Endothelial cell of umbilical vein (primary cell): ENCODE measurements around the gene NRGN. TPM values are rescaled to one million over a fixed set of nuclear protein-coding genes. Genes with fewer than 3 reads are reported as not detected.

Experiments used
- BruUV-seq: library from RNA; stranded (reverse); fragments of 400-500 nt; replicated peaks from 2 replicates; lab custom pipeline; 2021; lab: Mats Ljungman, UMichigan
- CTCF ChIA-PET: fragments of 300-600, 350-600 bp; sonication (Branson Sonifier 250); formaldehyde crosslinking; loops from one replicate; lab custom pipeline; 2021; ENCODE audit warnings: antibody characterized with exemption, inconsistent platforms; lab: Charles Lee
- POLR2A ChIA-PET: fragments of 300-600, 350-600 bp; sonication (Branson Sonifier 250); formaldehyde crosslinking; loops from one replicate; lab custom pipeline; 2021; ENCODE audit warnings: antibody characterized with exemption, inconsistent platforms; lab: Charles Lee
- DNase-seq: peaks from one replicate; pipeline ENCODE4 v3.0.0-alpha.2; 2011; ENCODE audit warnings: low read depth, low spot score
- FAIRE-seq: peaks from 2 replicates; lab custom pipeline; 2011; peaks lifted over from hg19 to GRCh38; lab: Jason Lieb, UNC
- H2AFZ ChIP-seq: 2 replicates; pipeline ENCODE4 v1.6.0; 2012; ENCODE audit warnings: low read depth, low read length, control low read depth, inconsistent platforms
- H3K27ac ChIP-seq: 2 replicates; pipeline ENCODE4 v1.5.1; 2011; ENCODE audit warnings: low read depth, mild to moderate bottlenecking, control low read depth, low read length, moderate library complexity; ENCODE audit not compliant: insufficient read depth
- H3K27me3 ChIP-seq, 2 experiments: 2 replicates each; pipeline versions ENCODE4 v1.6.0 to v1.6.1; 2011; ENCODE audit warnings: low read length in 2 of 2, mixed read lengths in 1 of 2; ENCODE audit not compliant: control insufficient read depth in 2 of 2, insufficient read depth in 2 of 2
- H3K36me3 ChIP-seq, 2 experiments: 2 replicates in 1 of 2; 3 replicates in 1 of 2; pipeline ENCODE4 v1.5.1; 2011; ENCODE audit warnings: low read length in 2 of 2, mild to moderate bottlenecking in 1 of 2, moderate library complexity in 1 of 2; ENCODE audit not compliant: control insufficient read depth in 2 of 2, insufficient read depth in 2 of 2; ENCODE audit errors: extremely low read depth in 1 of 2
- H3K4me1 ChIP-seq: 3 replicates; pipeline ENCODE4 v1.5.1; 2011; ENCODE audit warnings: mild to moderate bottlenecking, low read length; ENCODE audit not compliant: control insufficient read depth, insufficient read depth; ENCODE audit errors: extremely low read depth
- H3K4me2 ChIP-seq: 2 replicates; pipeline ENCODE4 v1.6.1; 2011; ENCODE audit warnings: low read length, control low read depth, mixed read lengths; ENCODE audit not compliant: insufficient read depth
- H3K4me3 ChIP-seq, 3 experiments: fragments of 200-600 bp in 1 of 3; sonication (generic), shearing (Covaris generic) in 1 of 3; replicated peaks in 1 of 3; 2 replicates each; pipeline ENCODE4 v1.5.1; 2011 to 2016; ENCODE audit warnings: control low read depth in 3 of 3, low read length in 3 of 3, mild to moderate bottlenecking in 2 of 3, inconsistent platforms in 1 of 3, low read depth in 1 of 3, moderate library complexity in 1 of 3; ENCODE audit not compliant: insufficient read depth in 1 of 3
- H3K79me2 ChIP-seq: 2 replicates; pipeline ENCODE4 v1.6.0; 2012; ENCODE audit warnings: low read length, inconsistent platforms; ENCODE audit not compliant: control insufficient read depth, insufficient read depth
- H3K9ac ChIP-seq: replicated peaks from 2 replicates; pipeline ENCODE3; 2011; ENCODE audit warnings: low read length, control low read depth; ENCODE audit not compliant: insufficient read depth; ENCODE audit errors: extremely low read depth
- H3K9me1 ChIP-seq: replicated peaks from 3 replicates; pipeline ENCODE4 v1.6.0; 2011; ENCODE audit warnings: mild to moderate bottlenecking, low read length; ENCODE audit not compliant: control insufficient read depth, insufficient read depth; ENCODE audit errors: extremely low read depth
- H3K9me3 ChIP-seq: replicated peaks from 2 replicates; pipeline ENCODE4 v1.5.1; 2012; ENCODE audit warnings: low read length, inconsistent platforms; ENCODE audit not compliant: control insufficient read depth, insufficient read depth
- H4K20me1 ChIP-seq: replicated peaks from 2 replicates; pipeline ENCODE3; 2011; ENCODE audit warnings: mild to moderate bottlenecking, low read length; ENCODE audit not compliant: control insufficient read depth, insufficient read depth; ENCODE audit errors: extremely low read depth
- EZH2 ChIP-seq: IDR thresholded peaks from 2 replicates; pipeline ENCODE4 v1.6.1; 2012; ENCODE audit warnings: borderline replicate concordance, low read depth, mild to moderate bottlenecking, moderate library complexity, low read length, inconsistent platforms; ENCODE audit not compliant: severe bottlenecking
- FOS ChIP-seq: IDR thresholded peaks from 2 replicates; pipeline ENCODE4 v1.6.1; 2011; ENCODE audit warnings: mild to moderate bottlenecking, low read length, moderate library complexity, borderline replicate concordance; ENCODE audit not compliant: insufficient read depth
- GATA2 ChIP-seq: IDR thresholded peaks from 2 replicates; pipeline ENCODE4 v1.7.0; 2011; ENCODE audit warnings: low read depth, mild to moderate bottlenecking, moderate library complexity, mixed read lengths, low read length; ENCODE audit not compliant: insufficient read length, insufficient read depth
- JUN ChIP-seq: IDR thresholded peaks from 2 replicates; pipeline ENCODE4 v1.6.1; 2011; ENCODE audit warnings: borderline replicate concordance, low read depth; ENCODE audit not compliant: insufficient read length, insufficient read depth
- MYC ChIP-seq: IDR thresholded peaks from one replicate; pipeline ENCODE4 v1.6.1; 2011; ENCODE audit warnings: mild to moderate bottlenecking, low read depth, low read length
- POLR2A ChIP-seq: IDR thresholded peaks from 2 replicates; pipeline ENCODE4 v1.6.1; 2012; ENCODE audit warnings: low read depth, mild to moderate bottlenecking, control low read depth, low read length
- POLR2AphosphoS5 ChIP-seq: IDR thresholded peaks from 2 replicates; pipeline ENCODE4 v1.6.1; 2012; ENCODE audit warnings: low read depth, mild to moderate bottlenecking, control low read depth, low read length, moderate library complexity; ENCODE audit not compliant: insufficient read depth
- dilution Hi-C: fragments of 300-500 bp; cut with MboI; formaldehyde crosslinking; loops from one replicate; pipeline ENCODE4 v1.15.0; 2019; ENCODE audit warnings: low sequenced_read_pairs; ENCODE audit not compliant: extremely low pct_ligation_motif_present
- intact Hi-C: fragments of 100-400 bp; cut with micrococcal nuclease; formaldehyde crosslinking; loops from one replicate; pipeline ENCODE4 v1.10.0; 2022
- polyA plus RNA-seq, 4 experiments: library from polyadenylated mRNA; depleted of rRNA in 3 of 4; stranded (reverse) in 3 of 4; unstranded in 1 of 4; fragments of >200 nt; gene quantifications; 2 replicates each; pipeline versions ENCODE4 v1.2.1 to v1.2.3, GENCODE V29; 2011 to 2012; ENCODE audit warnings: missing spikeins in 1 of 4
- total RNA-seq: library from RNA; stranded (reverse); gene quantifications from 2 replicates; pipeline ENCODE4 v1.2.3, GENCODE V29; 2021
- TF ChIP-seq, protein P1 (sequence below): IDR thresholded peaks from 2 replicates; pipeline ENCODE4 v1.6.1; 2011; ENCODE audit not compliant: insufficient read depth, insufficient read length
- TF ChIP-seq, protein P2 (sequence below), 2 donors: IDR thresholded peaks; 1 replicate in 1 of 2; 2 replicates in 1 of 2; pipeline ENCODE4 v1.5.1; 2011; ENCODE audit warnings: low read length in 2 of 2, mild to moderate bottlenecking in 2 of 2, moderate library complexity in 2 of 2, control low read depth in 1 of 2, inconsistent platforms in 1 of 2, low read depth in 1 of 2; ENCODE audit not compliant: insufficient read depth in 1 of 2; ENCODE audit errors: extremely low read depth in 1 of 2

Gene NRGN
- total and polyA plus RNA-seq, 2 donors (not counting 3 experiments of a cell fraction or from before 2014, with no cell fraction given): 29.1 to 33.5 TPM

DNA sequence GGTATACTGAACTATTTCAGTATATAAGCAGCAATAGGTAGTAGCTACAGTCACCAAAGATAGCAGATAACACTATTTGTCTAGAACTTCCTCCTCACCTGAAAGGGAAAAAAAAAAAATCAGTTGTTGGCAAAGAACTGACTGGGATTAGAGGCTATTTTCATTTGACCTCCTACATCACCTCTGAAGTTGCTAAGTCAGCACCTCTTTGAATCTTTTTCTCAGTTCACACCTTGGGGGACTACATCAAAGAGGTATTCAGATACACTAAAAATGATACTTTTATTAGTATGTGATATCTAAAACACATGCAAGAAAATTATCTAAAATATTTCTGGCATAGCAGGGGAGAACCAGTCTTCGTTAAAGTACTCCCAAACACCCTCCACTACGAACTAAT, 44.3 kb downstream of the NRGN start:
- Histone ChIP-seq H3K9ac (no peak overlapping the region), H3K79me2 (peaks cover 49% of the 10 kb centered on the region), H3K4me3 (no peak overlapping the region), H3K27me3 (no peaks in the 10 kb centered on the region), H3K9me3 (no peaks in the 10 kb centered on the region), H2AFZ (no peak overlapping the region), H3K9me1 (no peaks in the 10 kb centered on the region), H3K36me3 (no peaks in the 10 kb centered on the region), H4K20me1 (peaks cover 5% of the 10 kb centered on the region), H3K4me1 (no peaks in the 10 kb centered on the region), H3K27ac (no peak overlapping the region), H3K4me2 (no peak overlapping the region)
- BruUV-seq: no TSS peak
- dilution Hi-C loops: no loop called here
- DNase-seq (no peak), FAIRE-seq (no peak)
- CTCF ChIA-PET: interaction anchor here (2.0 to 2.3 kb wide), 2 partner anchors 10 to 115 kb away, joined by 6 to 21 read pairs; no protein-coding TSS in a partner anchor
- intact Hi-C loops: no loop called here
- POLR2A ChIA-PET: no interaction called here
- no peak for TF ChIP-seq POLR2AphosphoS5
- TF ChIP-seq, protein P1, sequence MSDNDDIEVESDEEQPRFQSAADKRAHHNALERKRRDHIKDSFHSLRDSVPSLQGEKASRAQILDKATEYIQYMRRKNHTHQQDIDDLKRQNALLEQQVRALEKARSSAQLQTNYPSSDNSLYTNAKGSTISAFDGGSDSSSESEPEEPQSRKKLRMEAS: no peak
- no peak for TF ChIP-seq FOS
- TF ChIP-seq, protein P2, sequence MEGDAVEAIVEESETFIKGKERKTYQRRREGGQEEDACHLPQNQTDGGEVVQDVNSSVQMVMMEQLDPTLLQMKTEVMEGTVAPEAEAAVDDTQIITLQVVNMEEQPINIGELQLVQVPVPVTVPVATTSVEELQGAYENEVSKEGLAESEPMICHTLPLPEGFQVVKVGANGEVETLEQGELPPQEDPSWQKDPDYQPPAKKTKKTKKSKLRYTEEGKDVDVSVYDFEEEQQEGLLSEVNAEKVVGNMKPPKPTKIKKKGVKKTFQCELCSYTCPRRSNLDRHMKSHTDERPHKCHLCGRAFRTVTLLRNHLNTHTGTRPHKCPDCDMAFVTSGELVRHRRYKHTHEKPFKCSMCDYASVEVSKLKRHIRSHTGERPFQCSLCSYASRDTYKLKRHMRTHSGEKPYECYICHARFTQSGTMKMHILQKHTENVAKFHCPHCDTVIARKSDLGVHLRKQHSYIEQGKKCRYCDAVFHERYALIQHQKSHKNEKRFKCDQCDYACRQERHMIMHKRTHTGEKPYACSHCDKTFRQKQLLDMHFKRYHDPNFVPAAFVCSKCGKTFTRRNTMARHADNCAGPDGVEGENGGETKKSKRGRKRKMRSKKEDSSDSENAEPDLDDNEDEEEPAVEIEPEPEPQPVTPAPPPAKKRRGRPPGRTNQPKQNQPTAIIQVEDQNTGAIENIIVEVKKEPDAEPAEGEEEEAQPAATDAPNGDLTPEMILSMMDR (IDR thresholded peaks at IDR 0.05; ENCODE audit: extremely low read depth in 1 of 2, insufficient read depth in 1 of 2, low read depth in 1 of 2, low read length in 2 of 2): no peak
- no peak for TF ChIP-seq JUN
- no peak for TF ChIP-seq GATA2
- TF ChIP-seq POLR2A: no peak
- TF ChIP-seq EZH2: no peak
- TF ChIP-seq MYC: no peak
